HG03025 (cell line): ENCODE measurements around the gene VPREB3.

Experiments
- ATAC-seq: cut with Tn5 transposase; IDR thresholded peaks from one replicate; pipeline ENCODE4 v1.9.1; 2021; ENCODE audit warnings: mild to moderate bottlenecking, moderate library complexity; ENCODE audit not compliant: unreplicated experiment, low FRiP score

VPREB3 gene

DNA sequence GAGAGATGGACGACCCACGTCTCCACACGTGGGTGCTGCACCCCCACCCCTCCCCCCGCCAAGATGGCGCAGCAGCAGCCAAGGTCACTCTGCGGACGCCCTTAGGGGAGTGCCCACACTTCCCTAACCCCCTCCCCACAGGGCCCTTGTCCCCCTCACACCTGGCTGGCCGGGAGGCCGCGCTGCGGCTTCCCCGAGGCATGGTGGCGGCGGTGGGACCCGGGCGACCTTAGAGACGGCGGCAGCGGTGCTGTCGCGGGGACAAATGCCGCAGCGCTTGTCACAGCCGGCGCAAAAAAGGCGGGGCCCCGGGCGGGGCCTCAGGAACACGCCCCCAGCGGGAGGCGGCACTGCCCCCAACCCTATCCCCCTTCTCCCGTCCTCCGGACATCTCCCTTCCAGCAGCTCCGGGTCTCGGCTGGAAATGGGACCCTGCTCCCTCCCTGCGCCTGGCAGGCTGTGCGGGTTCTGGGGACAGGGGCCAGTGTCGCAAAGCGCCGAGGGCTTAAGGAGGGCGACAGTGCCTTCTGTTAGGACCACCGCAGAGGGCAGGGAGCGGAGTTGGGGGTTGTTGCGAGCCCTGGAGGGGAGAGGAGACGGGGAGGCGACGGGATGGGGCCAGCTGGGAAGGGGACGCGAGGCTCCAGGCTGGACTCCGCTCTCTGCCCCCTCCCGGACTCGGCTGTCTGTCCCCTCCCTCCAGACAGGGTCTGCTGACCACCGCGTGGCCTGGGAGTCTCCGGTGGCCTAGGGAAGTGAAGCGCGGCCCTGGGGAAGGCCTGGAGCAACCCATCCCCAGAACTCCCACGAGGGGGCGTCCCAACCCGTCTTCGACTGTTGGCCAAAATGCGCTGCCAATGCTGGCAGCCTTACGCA is 13.7 kb upstream of the VPREB3 start, which contains the start of gene CHCHD10:
TSS of gene CHCHD10 (minus strand) at position 300 of the 876 bp plus-strand sequence. CDS start at position 202, 98 bp downstream.
- no peak for ATAC-seq

DNA sequence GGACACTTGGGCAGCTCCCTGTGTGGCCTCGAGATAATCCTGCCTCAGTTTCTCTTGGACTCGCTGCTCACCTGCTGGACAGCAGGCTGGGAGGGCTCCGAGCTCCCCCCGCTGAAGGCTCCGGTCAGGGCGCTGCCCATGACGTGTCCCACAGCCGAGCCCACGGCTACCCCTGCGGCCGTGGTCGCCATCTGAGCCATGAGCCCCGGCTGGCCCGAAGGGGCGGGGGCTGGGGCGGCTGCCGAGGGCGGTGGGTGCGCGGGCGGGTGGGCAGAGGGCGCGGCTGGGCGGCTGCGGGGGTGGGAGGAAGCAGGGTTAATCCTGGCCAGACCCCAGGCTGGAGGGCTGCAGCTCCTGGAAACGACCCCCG is 13.1 kb upstream of the VPREB3 start:
- no peak for ATAC-seq

GRCh38 chr22:23764899-23765881 is 11.0 kb upstream of the VPREB3 start:
- no peak for ATAC-seq

GRCh38 chr22:23763954-23764353 is 9.7 kb upstream of the VPREB3 start:
- ATAC-seq: no peak

- ATAC-seq: no peak
Measured at GRCh38 chr22:23763579-23763945, 9.3 kb upstream of the VPREB3 start.

GRCh38 chr22:23762842-23763578 is 8.8 kb upstream of the VPREB3 start, which contains the start of gene C22orf15:
Gene C22orf15, plus strand, starts transcription at chr22:23762990. Its CDS starts 317 bp downstream, at chr22:23763307.
- ATAC-seq: no peak

DNA sequence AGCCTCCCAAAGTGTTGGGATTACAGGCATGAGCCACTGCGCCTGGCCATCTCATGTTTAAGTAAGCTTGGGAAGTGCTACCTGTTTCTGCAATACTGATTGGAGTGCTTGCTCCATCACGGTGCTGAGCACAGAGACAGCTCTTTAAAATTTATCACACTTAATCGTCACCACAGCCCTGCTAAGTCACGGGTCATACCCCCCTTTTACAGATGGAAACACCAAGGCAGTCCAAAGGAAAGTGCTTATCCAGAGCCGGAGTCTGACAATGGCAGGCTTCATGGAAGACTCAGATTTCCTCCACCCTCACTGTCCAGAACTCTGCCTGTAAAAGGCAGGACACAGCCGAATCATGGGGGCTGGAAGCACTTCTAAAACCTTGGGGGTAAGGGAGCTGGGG is 5.8 kb upstream of the VPREB3 start:
- ATAC-seq: no peak

GRCh38 chr22:23759566-23759965 is 5.3 kb upstream of the VPREB3 start:
- no peak for ATAC-seq

DNA sequence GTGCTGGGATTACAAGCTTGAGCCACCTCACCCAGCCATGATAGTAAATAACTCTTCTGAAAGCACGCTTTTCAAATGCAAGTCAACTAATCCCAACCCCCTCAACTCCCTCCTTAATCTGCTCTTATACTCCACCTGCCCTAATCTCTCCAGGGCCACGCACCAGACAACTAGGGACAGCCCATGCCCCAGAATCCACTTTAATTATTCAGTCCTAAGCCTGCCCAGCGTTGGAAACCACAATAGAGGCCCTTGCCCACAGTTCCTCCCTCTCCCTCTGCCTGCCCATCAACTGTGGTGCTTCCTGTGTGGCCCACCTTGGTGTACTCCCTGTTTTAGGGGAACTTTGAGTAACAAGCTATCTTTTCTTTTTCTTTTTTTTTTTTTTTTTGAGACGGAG is 2.7 kb upstream of the VPREB3 start:
- ATAC-seq: no peak

- ATAC-seq: no peak
Measured at GRCh38 chr22:23755711-23756110, 1.5 kb upstream of the VPREB3 start.

DNA sequence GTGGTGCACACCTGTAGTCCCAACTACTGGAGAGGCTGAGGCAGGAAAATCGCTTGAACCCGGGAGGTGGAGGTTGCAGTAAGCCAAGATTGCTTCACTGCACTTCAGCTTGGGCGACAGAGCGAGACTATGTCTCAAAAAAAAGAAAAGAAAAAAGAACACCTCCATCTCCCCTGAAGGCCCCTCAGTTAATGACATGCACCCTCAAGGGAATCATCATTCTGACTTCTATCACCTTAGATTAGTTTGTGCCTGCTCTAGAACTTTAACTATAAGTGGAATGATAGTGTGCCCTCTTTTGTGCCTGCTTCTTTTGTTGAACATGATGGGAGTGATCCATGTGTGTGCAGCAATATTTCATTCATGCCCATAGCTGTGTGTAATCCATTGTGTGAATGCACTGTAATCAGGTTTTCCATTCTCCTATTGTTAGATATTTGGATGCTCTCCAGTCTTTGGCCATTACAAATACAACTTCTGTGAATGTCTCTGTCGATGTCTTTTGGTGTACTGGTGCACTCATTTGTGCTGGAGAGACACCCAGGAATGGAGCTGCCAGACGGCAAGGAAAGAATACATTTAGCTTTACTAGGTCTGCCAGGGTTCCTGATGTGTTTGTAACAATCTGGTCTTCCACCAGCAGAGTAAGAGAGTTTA is 883 bp upstream of the VPREB3 start:
- no peak for ATAC-seq

DNA sequence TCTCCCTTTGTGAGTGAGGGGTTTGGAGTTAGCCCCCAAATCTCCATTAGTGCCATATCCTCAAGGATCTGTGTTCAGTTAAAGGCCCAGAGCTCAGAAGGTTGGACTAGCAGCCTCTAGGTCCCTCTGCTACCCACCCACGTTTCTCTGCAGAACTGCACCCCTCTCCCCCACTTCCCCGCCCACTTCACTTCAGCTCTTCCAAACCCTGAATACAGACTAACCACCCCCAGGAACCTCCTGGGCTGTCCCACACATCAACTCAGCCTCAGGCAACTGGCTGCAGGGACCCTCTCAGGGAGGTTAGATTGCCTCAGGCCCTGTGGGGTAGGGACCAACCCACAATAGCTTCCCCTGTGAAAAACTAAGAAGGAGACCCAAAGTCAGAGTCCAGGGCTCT is 840 bp downstream of the VPREB3 start:
- no peak for ATAC-seq

DNA sequence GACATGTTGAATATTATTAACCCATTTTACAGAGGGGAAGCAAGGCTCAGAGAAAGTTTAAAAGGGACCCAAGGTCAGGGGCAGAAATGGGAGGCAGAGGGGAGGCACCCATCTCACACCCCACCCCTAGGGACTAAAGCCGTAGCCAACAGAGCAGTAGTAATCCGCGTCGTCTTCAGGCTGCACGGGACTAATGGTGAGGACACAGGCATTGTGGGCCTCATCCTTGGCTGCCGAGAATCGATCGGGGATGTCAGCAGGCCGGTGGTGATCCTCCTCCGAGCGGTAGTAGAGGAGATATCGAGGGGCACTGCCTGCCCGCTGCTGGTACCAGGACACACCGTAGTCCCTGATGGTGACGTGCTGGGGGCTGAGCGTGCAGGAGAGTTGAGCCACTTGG is 1.5 kb downstream of the VPREB3 start:
- ATAC-seq: no peak

- ATAC-seq: no peak
Measured at GRCh38 chr22:23752090-23752691, 2.0 kb downstream of the VPREB3 start.

DNA sequence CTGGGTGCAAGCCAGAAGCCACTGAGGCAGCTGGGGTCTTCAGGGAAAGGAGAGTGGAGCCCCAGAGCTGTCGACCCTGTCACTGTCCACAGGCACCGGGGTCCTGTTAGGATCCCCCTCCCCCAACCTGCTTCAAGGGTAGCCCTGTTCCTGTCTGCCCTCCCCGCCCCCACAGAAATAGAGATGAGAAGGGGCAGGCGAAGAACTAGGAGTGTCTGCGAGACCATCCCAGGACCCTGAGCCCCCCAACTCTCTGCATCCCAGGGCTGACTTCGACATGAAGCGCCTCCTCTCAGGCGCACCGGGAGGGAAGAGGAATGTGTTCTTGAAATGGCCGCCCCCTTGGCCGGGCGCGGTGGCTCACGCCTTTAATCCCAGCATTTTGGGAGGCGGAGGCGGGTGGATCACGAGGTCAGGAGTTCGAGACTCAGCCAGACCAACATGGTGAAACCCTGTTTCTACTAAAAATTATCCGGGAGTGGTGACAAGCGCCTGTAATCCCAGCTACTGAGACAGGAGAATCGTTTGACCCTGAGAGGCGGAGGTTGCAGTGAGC is 2.7 kb downstream of the VPREB3 start:
- no peak for ATAC-seq

DNA sequence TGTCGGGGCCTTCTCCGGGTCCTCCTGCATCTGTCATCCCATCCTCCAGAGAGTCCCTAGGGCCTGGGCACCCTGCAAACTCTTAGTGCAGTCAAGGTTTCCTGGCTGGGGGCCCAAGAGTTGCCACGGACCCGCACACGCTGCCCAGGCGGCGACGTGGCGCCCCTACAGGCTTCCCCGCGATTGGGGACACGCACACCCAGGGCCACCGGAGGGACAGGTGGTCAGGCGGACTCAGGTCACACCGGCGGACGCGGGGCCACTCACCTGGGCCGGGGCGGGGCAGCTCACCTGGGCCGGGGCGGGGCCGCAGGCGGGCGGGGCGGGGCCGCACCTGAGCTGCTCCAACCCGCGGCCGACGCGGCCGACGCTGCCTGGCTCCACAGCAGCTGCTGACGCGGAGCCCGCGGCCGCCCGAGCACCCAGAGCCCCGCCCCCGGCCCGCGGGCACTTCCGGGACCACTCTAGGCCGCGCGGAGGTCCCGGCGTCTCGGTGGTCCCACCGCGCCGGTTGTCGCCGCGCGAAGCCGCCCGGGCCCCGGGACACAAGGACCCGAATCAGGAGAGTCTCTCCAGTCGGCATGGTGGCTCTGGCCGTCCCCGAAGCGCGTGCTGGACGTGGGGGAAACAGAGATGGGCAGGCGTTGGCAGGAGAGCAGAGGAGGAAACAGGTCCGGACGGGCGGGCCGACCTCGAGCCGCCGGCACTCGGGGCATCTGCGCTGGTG is 3.3 kb downstream of the VPREB3 start, which contains the start of gene ZNF70:
TSS of gene ZNF70 (minus strand) at position 399 of the 727 bp plus-strand sequence. CDS start 5,972 bp downstream, outside the sequence.
- no peak for ATAC-seq

DNA sequence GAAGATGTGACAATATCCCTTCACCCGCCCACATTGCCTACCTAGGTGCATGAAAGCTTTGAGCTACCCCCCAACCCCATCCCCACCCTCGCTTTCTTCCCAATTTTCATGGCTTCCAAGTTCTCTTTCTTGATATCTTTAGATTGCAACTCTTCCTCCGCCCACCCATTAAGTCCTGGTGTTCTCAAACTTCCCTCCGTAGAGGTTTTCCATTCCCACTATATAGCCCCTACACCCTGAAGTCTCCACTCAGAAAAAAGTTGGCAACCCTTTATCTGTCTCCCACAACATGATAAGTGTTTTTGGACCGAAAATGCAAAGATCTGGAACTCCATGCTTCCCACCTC is 3.9 kb downstream of the VPREB3 start:
- no peak for ATAC-seq

DNA sequence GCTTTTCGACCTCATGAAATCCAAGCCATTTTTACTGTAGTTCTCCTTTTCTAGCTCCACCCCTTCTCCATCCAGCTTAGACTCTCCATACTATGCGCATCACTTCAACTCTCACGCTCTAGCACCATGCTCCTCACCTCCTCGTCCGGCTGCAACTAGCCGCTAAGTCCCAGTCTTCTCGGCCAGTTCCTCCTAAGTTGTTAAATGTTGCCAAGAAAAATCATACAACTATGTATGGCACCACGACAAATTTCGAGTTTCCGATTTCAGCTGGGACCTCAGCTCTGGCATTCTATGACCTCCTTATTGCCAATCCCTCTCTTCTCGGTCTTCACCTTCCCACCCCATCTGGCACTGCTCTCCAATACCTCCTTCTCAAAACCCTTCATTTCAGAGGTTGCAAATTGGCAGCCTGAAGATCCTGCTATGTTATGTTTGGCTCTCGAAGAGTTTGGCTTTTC is 4.4 kb downstream of the VPREB3 start:
- ATAC-seq: no peak
